Left lung (tissue), 10 donors: ENCODE measurements around the gene ZNF483. TPM values are rescaled to one million over a fixed set of nuclear protein-coding genes. Genes with fewer than 3 reads are reported as not detected.
A peak's percentile ranks its signal among the peaks of the same experiment; 100 is the strongest.

Source experiments
- ATAC-seq: fragments of 200-7000 bp; cut with Tn5 transposase; one replicate; pipeline ENCODE4 v1.9.1; 2020; ENCODE audit warnings: moderate library complexity
- DNase-seq, 4 donors: peaks; one replicate each; pipeline ENCODE4 v3.0.0-alpha.2; 2013 to 2020
- H3K27ac ChIP-seq, 2 donors: fragments of 200-600 bp; sonication (generic) in 1 of 2; one replicate each; pipeline versions ENCODE4 v1.5.0 to v1.8.0; 2020 to 2021
- H3K27me3 ChIP-seq, 2 donors: fragments of 200-600 bp; sonication (generic) in 1 of 2; one replicate each; pipeline versions ENCODE4 v1.5.0 to v1.8.0; 2020 to 2021
- H3K36me3 ChIP-seq, 2 donors: fragments of 200-600 bp; sonication (generic) in 1 of 2; one replicate each; pipeline versions ENCODE4 v1.5.0 to v1.8.0; 2020 to 2021
- H3K4me1 ChIP-seq, 2 donors: fragments of 200-600 bp; one replicate each; pipeline ENCODE4 v1.8.0; 2021
- H3K4me3 ChIP-seq, 2 donors: fragments of 200-600 bp; sonication (generic) in 1 of 2; one replicate each; pipeline versions ENCODE4 v1.5.0 to v1.8.0; 2020 to 2021; ENCODE audit warnings: mild to moderate bottlenecking in 1 of 2
- H3K9me3 ChIP-seq, 2 donors: fragments of 200-600 bp; sonication (generic) in 1 of 2; one replicate each; pipeline versions ENCODE4 v1.5.0 to v1.8.0; 2020 to 2021
- CTCF ChIP-seq, 2 donors: fragments of 200-600 bp; sonication (generic) in 1 of 2; IDR thresholded peaks; one replicate each; pipeline versions ENCODE4 v1.5.0 to v1.8.0; 2021; ENCODE audit warnings: antibody characterized with exemption in 2 of 2
- intact Hi-C, 2 donors: fragments of 100-400 bp; cut with DNase I; formaldehyde crosslinking; loops; one replicate each; pipeline versions ENCODE4 v1.11.2 to v1.14.2; 2022
- polyA plus RNA-seq, 6 donors: library from polyadenylated mRNA; unstranded; fragments of 120-200 nt; gene quantifications; one replicate each; pipeline ENCODE4 v1.2.1, GENCODE V29; 2013; ENCODE audit not compliant: insufficient read length in 6 of 6
- total RNA-seq, 2 donors: library from RNA; stranded (reverse); fragmentation: NEBNext Ultra II Directional; extraction: Animal tissue kit (Norgen Biotek cat#: 25700); gene quantifications; one replicate each; pipeline ENCODE4 v1.2.1, GENCODE V29; 2021
- donor health status: DM: no; HTN: yes; CAD: no.
- donor health status: DM: no; HTN: no; CAD: no.

The ZNF483 gene
- total and polyA plus RNA-seq, 8 donors = 2.1 to 7.5 (median 3.7) TPM

- peak overlapping the region; percentile 82 to 94 for H3K27ac ChIP-seq
- peak overlapping the region; percentile 61 to 73 for H3K4me3 ChIP-seq
- DNase-seq (peak; percentile 36 to 85 (median 70)), ATAC-seq (peak; percentile 59)
- intact Hi-C loops = no loop called here
- H3K4me1 ChIP-seq = peaks cover 0 to 22% of the 10 kb centered on the region in 2 donors
- peaks cover 0 to 37% of the 10 kb centered on the region in 2 donors for H3K36me3 ChIP-seq
- peak; percentile 47 to 54 for TF ChIP-seq CTCF (IDR thresholded peaks at IDR 0.05)
- peaks cover 0 to 8% of the 10 kb centered on the region in 2 donors for H3K27me3 ChIP-seq
- H3K9me3 ChIP-seq = no peaks in the 10 kb centered on the region
Measured at GRCh38 chr9:111597852-111598732, 73.1 kb downstream of the ZNF483 start.

- peak overlapping the region; percentile 61 to 73 for H3K4me3 ChIP-seq
- H3K9me3 ChIP-seq = no peaks in the 10 kb centered on the region
- peaks cover 0 to 32% of the 10 kb centered on the region in 2 donors for H3K36me3 ChIP-seq
- DNase-seq (peak in 3 of 4 donors; percentile 34 to 57 (median 49)), ATAC-seq (peak; percentile 47)
- intact Hi-C loops = no loop called here
- H3K27me3 ChIP-seq = peaks cover 0 to 8% of the 10 kb centered on the region in 2 donors
- H3K4me1 ChIP-seq = peaks cover 0 to 22% of the 10 kb centered on the region in 2 donors
- no peak for TF ChIP-seq CTCF (IDR thresholded peaks at IDR 0.05)
- H3K27ac ChIP-seq = peak overlapping the region; percentile 82 to 94
Measured at GRCh38 chr9:111598733-111599091, 73.7 kb downstream of the ZNF483 start.

GRCh38 chr9:111599092-111599954 is 74.3 kb downstream of the ZNF483 start, which contains the start of gene PTGR1:
PTGR1 (minus strand) TSS chr9:111599647; CDS start chr9:111597422, 2,225 bp downstream.
- DNase-seq (peak; percentile 85 to 93 (median 90)), ATAC-seq (peak; percentile 88)
- peaks cover 0 to 8% of the 10 kb centered on the region in 2 donors for H3K27me3 ChIP-seq
- no peak for TF ChIP-seq CTCF (IDR thresholded peaks at IDR 0.05)
- peaks cover 0 to 22% of the 10 kb centered on the region in 2 donors for H3K4me1 ChIP-seq
- H3K27ac ChIP-seq = peak within 1 kb of the TSS; percentile 82 to 94
- peaks cover 0 to 26% of the 10 kb centered on the region in 2 donors for H3K36me3 ChIP-seq
- no peaks in the 10 kb centered on the region for H3K9me3 ChIP-seq
- peak within 1 kb of the TSS; percentile 61 to 73 for H3K4me3 ChIP-seq
- intact Hi-C loops = no loop called here

GRCh38 chr9:111599955-111600343 is 75.0 kb downstream of the ZNF483 start:
- Histone ChIP-seq H3K4me3 (peak overlapping the region; percentile 61 to 73), H3K27me3 (peaks cover 0 to 8% of the 10 kb centered on the region in 2 donors), H3K4me1 (peaks cover 0 to 22% of the 10 kb centered on the region in 2 donors), H3K27ac (peak overlapping the region; percentile 82 to 94), H3K9me3 (no peaks in the 10 kb centered on the region), H3K36me3 (peaks cover 0 to 20% of the 10 kb centered on the region in 2 donors)
- no peak for TF ChIP-seq CTCF (IDR thresholded peaks at IDR 0.05)
- intact Hi-C loops = no loop called here
- ATAC-seq (peak; percentile 1), DNase-seq (no peak)
